IPS-18a (cell line): Measurements from ENCODE around the gene RDX.

Experiments used
- H3K27ac ChIP-seq: one replicate; pipeline ENCODE4 v1.5.1; 2013; ENCODE audit warnings: low read length
- H3K27me3 ChIP-seq: one replicate; pipeline ENCODE4 v1.6.1; 2013; ENCODE audit warnings: mild to moderate bottlenecking, low read length; ENCODE audit not compliant: control insufficient read depth, insufficient read depth
- H3K36me3 ChIP-seq: one replicate; pipeline ENCODE4 v1.6.1; 2013; ENCODE audit warnings: low read depth, low read length; ENCODE audit not compliant: control insufficient read depth
- H3K4me1 ChIP-seq: one replicate; pipeline ENCODE4 v1.6.1; 2013; ENCODE audit warnings: low read depth, low read length; ENCODE audit not compliant: control insufficient read depth
- H3K4me3 ChIP-seq: one replicate; pipeline ENCODE4 v1.5.1; 2013; ENCODE audit warnings: low read length
- H3K9ac ChIP-seq: one replicate; pipeline ENCODE4 v1.6.1; 2013; ENCODE audit warnings: mild to moderate bottlenecking, low read length, moderate library complexity
- H3K9me3 ChIP-seq: one replicate; pipeline ENCODE4 v1.6.1; 2013; ENCODE audit warnings: low read depth, low read length; ENCODE audit not compliant: control insufficient read depth

The RDX gene

GRCh38 chr11:110261195-110262071 lies 35.0 kb downstream of the RDX start:
- Histone ChIP-seq H3K9me3 (no peaks in the 10 kb centered on the region), H3K27ac (no peak overlapping the region), H3K27me3 (no peaks in the 10 kb centered on the region), H3K4me3 (no peak overlapping the region), H3K36me3 (peaks cover 54% of the 10 kb centered on the region), H3K4me1 (no peaks in the 10 kb centered on the region), H3K9ac (no peak overlapping the region)

DNA sequence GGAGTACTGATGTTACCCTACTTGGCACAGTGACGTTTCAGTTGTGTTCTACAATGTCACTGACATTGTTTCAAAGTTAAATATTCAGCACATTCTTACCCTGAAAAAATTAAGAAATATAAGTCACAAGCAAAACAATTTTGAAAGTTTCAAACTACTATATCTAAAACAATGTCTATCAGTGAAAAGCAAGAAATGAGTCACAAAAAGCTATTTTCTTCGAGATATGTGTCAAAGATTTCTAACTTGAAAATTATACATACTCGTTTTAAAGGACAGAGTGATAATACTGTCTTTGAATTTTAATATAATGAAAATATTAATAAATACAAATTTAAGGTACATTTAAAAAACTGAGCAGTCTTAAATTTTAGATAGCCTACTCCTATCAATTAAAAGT lies 42.9 kb downstream of the RDX start:
- Histone ChIP-seq H3K36me3 (peaks cover 85% of the 10 kb centered on the region), H3K9ac (no peak overlapping the region), H3K4me3 (no peak overlapping the region), H3K27ac (no peak overlapping the region), H3K4me1 (no peaks in the 10 kb centered on the region), H3K27me3 (no peaks in the 10 kb centered on the region), H3K9me3 (no peaks in the 10 kb centered on the region)

GRCh38 chr11:110251836-110252235 lies 44.6 kb downstream of the RDX start:
- Histone ChIP-seq H3K9ac (no peak overlapping the region), H3K4me1 (no peaks in the 10 kb centered on the region), H3K36me3 (peaks cover 85% of the 10 kb centered on the region), H3K9me3 (no peaks in the 10 kb centered on the region), H3K4me3 (no peak overlapping the region), H3K27me3 (no peaks in the 10 kb centered on the region), H3K27ac (no peak overlapping the region)

DNA sequence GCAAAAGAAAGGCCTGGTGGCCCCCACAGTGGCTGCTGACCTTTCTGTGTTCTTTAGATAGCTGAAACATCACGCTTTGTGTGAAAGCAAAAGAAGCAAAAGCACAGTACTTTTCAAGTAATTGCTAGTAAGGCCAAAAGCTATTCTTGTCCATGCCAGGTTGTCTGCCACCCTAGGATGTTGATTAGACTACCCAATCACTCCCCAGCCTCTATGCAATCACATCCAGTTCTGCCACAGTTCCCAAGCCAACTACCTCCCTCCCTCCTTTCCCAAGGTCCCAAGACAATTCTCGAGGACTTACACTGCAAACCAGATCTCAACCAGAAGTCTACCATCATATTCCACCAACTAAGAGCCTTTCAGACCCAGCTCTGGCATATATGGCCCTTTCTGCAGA lies 46.2 kb downstream of the RDX start:
- Histone ChIP-seq H3K4me1 (no peaks in the 10 kb centered on the region), H3K9me3 (no peaks in the 10 kb centered on the region), H3K9ac (no peak overlapping the region), H3K27me3 (no peaks in the 10 kb centered on the region), H3K4me3 (no peak overlapping the region), H3K27ac (no peak overlapping the region), H3K36me3 (peaks cover 85% of the 10 kb centered on the region)

- H3K4me3 ChIP-seq, result no peak overlapping the region
- H3K9me3 ChIP-seq, result no peaks in the 10 kb centered on the region
- no peak overlapping the region for H3K9ac ChIP-seq
- no peaks in the 10 kb centered on the region for H3K27me3 ChIP-seq
- peaks cover 83% of the 10 kb centered on the region for H3K36me3 ChIP-seq
- H3K27ac ChIP-seq, result no peak overlapping the region
- no peaks in the 10 kb centered on the region for H3K4me1 ChIP-seq
Observed at GRCh38 chr11:110249766-110250165, 46.6 kb downstream of the RDX start.

DNA sequence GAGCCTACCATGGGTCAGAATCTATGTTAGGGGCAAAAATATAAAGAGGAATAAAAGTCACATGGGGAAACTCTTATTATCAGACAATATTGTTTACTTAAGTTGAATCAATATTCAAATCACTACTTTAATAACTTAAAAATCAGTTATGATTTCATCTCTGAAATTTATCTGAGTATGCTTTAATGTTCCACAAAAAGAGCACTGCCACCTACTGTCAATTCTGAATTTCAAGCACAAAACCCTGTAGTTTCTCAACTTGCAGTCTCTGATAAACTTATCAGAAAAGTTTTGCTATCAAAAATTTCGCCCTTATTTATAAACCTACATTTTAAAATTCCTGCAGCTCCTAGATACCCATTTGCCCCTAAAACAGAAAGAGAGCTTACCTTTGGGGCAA lies 47.3 kb downstream of the RDX start:
- Histone ChIP-seq H3K9me3 (no peaks in the 10 kb centered on the region), H3K4me3 (no peak overlapping the region), H3K36me3 (peaks cover 83% of the 10 kb centered on the region), H3K9ac (no peak overlapping the region), H3K4me1 (no peaks in the 10 kb centered on the region), H3K27ac (no peak overlapping the region), H3K27me3 (no peaks in the 10 kb centered on the region)

DNA sequence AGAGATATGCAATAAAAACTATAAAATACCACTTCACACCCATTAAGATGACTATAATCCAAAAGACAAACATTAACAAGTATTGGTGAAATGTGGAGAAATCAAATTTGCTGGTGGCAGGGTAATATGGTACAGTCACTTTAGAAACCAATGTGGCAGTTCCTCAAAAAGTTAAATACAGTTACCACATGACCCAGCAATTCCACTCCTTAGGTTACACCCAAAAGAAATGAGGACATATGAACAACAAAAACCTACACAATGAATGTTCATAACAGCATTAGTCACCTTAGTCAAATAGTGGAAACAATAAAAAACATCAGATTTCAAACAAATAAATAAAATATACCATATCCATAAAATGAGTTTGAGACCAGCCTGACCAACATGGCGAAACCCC lies 52.6 kb downstream of the RDX start:
- Histone ChIP-seq H3K36me3 (peaks cover 44% of the 10 kb centered on the region), H3K4me1 (no peaks in the 10 kb centered on the region), H3K4me3 (no peak overlapping the region), H3K9ac (no peak overlapping the region), H3K9me3 (no peaks in the 10 kb centered on the region), H3K27me3 (no peaks in the 10 kb centered on the region), H3K27ac (no peak overlapping the region)

- Histone ChIP-seq H3K4me1 (no peaks in the 10 kb centered on the region), H3K27me3 (no peaks in the 10 kb centered on the region), H3K4me3 (no peak overlapping the region), H3K36me3 (peaks cover 35% of the 10 kb centered on the region), H3K9me3 (no peaks in the 10 kb centered on the region), H3K27ac (no peak overlapping the region), H3K9ac (no peak overlapping the region)
Observed at GRCh38 chr11:110242746-110243145, 53.7 kb downstream of the RDX start.

DNA sequence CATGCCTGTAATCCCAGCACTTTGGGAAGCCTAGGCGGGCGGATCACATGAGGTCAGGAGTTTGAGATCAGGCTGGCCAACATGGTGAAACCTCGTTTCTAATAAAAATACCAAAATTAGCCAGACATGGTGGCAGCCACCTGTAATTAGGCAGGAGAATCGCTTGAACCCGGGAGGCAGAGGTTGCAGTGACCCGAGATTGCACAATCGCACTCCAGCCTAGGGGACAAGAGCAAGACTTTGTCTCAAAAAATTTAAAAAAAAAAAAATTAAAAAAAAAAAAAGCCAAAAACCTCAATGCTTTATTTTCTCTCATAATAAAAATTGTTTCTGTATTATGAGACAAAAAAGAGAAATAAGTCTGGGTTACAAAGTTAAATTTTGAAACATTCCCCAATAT lies 54.2 kb downstream of the RDX start:
- Histone ChIP-seq H3K9me3 (no peaks in the 10 kb centered on the region), H3K9ac (no peak overlapping the region), H3K27ac (no peak overlapping the region), H3K27me3 (no peaks in the 10 kb centered on the region), H3K4me3 (no peak overlapping the region), H3K36me3 (peaks cover 37% of the 10 kb centered on the region), H3K4me1 (no peaks in the 10 kb centered on the region)

- no peak overlapping the region for H3K4me3 ChIP-seq
- H3K9ac ChIP-seq, result no peak overlapping the region
- H3K27ac ChIP-seq, result no peak overlapping the region
- H3K36me3 ChIP-seq, result peaks cover 64% of the 10 kb centered on the region
- H3K9me3 ChIP-seq, result no peaks in the 10 kb centered on the region
- H3K27me3 ChIP-seq, result no peaks in the 10 kb centered on the region
- no peaks in the 10 kb centered on the region for H3K4me1 ChIP-seq
Observed at GRCh38 chr11:110235966-110236365, 60.4 kb downstream of the RDX start.

GRCh38 chr11:110230377-110230776 lies 66.0 kb downstream of the RDX start:
- Histone ChIP-seq H3K4me1 (no peaks in the 10 kb centered on the region), H3K4me3 (no peak overlapping the region), H3K9me3 (no peaks in the 10 kb centered on the region), H3K36me3 (peaks cover 63% of the 10 kb centered on the region), H3K9ac (no peak overlapping the region), H3K27me3 (no peaks in the 10 kb centered on the region), H3K27ac (no peak overlapping the region)
